HG03159 (cell line): ENCODE measurements around the gene RAPGEF5.

Experiments
- ATAC-seq: cut with Tn5 transposase; IDR thresholded peaks from one replicate; pipeline ENCODE4 v1.9.1; 2021; ENCODE audit warnings: mild to moderate bottlenecking, moderate library complexity; ENCODE audit not compliant: unreplicated experiment

Gene RAPGEF5

GRCh38 chr7:22317632-22318031 lies 39.3 kb downstream of the RAPGEF5 start:
- ATAC-seq: no peak

DNA sequence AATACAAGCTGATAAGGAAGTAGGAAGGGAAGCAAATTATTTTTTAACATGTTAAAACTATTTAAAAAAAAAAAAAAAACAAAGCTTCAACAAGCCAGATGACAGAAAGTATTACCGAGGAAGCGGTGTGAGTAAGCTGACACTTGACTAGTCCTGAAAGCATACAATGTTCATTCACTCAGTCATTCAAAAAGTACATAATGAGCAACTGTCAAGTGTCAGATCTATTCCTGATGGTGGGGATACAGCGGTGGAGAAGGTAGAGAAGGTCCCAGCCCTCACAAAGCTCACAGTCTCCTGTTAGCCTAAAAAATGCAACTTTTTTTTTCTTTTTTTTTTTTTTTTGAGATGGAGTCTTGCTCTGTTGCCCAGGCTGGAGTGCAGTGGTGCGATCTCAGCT lies 40.0 kb downstream of the RAPGEF5 start:
- ATAC-seq: no peak

GRCh38 chr7:22307816-22308215 lies 49.1 kb downstream of the RAPGEF5 start:
- no peak for ATAC-seq

- ATAC-seq: no peak
Measured at GRCh38 chr7:22305706-22306105, 51.2 kb downstream of the RAPGEF5 start.

- ATAC-seq: no peak
Measured at GRCh38 chr7:22302951-22303423, 54.0 kb downstream of the RAPGEF5 start.

- ATAC-seq: no peak
Measured at GRCh38 chr7:22302193-22302592, 54.8 kb downstream of the RAPGEF5 start.

DNA sequence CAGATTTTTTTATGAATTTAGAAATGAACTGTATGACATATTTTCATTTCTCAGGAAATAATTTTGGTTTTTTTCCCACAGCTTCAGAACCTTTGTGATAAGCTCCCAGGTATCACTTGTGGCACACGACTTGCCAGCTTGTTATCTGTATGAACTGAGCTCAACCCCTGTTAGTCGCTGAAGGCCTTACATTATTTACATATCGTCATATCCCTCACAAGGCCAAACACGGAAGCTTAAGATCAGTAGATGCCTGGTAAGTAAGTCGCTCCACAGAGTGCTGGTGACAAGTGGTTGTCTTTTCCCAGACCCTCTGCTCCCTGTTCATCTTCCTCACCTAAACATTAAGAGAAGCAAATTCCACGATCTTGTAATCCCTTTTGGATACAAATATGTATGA lies 55.2 kb downstream of the RAPGEF5 start:
- no peak for ATAC-seq

GRCh38 chr7:22300839-22301238 lies 56.1 kb downstream of the RAPGEF5 start:
- ATAC-seq: no peak

DNA sequence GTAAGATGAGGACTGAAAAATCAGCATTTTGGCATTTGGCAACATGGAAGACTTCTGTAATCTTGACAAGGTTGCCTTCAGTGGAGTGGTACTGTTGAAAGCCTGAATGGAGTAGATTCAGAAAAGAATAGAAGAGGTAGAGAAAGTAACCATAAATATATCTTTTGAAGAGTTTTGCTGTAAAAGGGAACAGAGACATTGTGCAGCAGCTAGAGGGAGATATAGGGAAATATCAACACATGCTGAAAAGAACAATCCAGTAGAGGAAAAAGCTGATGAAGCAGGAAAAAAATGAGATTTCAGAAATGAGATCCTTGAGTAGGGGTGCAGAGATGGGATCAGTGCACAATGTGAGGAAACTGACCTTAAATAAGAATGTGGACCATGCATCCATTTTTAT lies 60.0 kb downstream of the RAPGEF5 start:
- no peak for ATAC-seq

- no peak for ATAC-seq
Measured at GRCh38 chr7:22296265-22296566, 60.7 kb downstream of the RAPGEF5 start.

DNA sequence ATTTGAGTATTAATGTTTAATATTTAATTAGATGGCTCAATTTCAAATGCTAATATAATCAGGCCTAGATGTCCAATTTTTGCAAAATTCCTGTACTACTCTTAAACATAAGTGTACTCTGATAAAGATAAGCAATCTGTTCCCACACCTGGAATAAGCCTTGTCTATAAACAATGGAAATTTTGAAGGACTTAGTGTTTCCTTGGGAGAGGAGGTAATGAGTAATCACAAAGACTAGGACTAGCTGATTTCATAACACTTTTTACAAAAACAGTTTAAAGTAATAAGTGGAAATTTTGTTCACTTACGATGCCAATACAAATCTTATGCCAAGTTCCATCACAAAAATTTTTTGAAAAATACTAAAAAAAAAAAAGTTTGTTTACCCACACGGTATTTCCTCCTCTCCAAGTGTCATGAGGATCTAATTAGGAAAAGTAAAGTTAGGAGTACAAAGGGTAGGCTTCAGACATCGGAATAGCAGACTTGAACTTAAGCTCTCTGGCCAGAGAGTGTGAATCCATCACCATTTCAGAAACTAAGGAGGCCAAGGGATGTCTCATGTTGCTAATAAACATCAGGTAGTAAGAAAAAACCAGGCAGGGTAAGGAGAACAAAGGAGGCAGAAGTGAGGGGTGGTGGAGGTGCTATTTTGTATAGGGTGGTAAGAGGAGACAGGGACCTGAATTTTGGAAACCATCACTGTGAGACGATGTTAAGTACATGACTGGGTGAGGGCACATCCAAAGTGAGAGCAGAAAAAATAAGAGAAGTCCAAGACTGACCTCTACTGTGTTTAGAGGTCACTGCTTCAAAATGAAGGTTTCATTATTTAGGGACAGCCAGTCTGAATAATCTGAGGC lies 61.3 kb downstream of the RAPGEF5 start:
- ATAC-seq: no peak

DNA sequence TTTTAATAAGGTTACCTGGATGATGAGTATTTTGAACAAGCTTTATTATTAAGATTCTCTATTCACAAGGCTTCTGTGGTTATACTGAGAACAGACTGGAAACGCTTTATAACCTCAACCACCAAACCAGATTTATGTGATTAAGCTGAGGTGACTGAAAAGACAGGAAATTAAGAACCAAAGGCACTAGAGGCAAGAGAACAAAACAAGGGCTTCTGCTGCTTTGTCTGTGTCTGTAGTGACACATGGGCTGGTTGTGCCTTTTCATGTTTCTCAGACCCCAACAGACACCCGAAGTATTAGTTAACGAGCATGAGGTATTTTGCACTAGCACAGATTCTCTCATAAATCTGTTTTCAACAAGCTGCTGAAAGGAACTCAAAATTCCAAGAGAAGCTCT lies 64.4 kb downstream of the RAPGEF5 start:
- no peak for ATAC-seq

DNA sequence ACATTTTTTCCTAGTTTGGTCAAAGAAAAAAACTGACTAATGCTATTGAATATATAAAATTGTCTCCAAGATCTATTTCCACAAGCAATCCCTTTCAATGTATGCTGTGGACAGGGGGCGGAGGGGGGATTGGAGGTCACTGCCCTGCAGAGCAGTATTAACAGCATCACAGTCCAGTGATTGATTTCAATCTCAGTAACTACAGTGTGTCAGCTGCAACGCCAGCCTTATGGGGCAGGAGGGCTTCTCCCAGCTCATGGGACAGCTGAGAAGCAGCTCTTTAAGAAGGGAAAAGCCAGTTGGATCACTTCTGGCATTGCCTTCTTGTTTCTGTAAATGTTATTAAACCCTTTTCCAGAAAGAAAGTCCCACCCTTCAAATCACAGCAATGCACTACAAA lies 65.0 kb downstream of the RAPGEF5 start:
- ATAC-seq: no peak

GRCh38 chr7:22288202-22288601 lies 68.8 kb downstream of the RAPGEF5 start:
- no peak for ATAC-seq

GRCh38 chr7:22287412-22287811 lies 69.5 kb downstream of the RAPGEF5 start:
- no peak for ATAC-seq

DNA sequence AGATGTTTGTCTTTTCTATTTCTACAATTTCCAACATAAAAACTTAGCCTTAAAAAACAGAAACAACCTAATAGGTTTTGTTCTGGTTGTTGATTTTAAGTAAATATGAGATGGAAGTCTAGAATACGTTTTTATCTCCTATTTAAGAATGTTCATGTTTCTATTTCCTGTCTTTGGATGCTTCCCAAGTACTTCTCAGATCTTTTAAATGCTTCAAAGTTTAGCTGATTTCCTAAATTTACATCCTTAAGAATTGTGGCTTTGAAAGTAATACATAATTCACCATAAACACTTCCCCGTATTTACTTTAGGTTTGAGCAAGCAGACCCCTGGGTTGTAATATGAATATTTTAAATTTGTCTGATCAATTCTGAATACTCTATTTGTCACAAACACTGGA lies 70.5 kb downstream of the RAPGEF5 start:
- ATAC-seq: no peak

GRCh38 chr7:22281481-22281880 lies 75.5 kb downstream of the RAPGEF5 start:
- ATAC-seq: no peak

- no peak for ATAC-seq
Measured at GRCh38 chr7:22280031-22280430, 76.9 kb downstream of the RAPGEF5 start.

GRCh38 chr7:22278660-22279059 lies 78.3 kb downstream of the RAPGEF5 start:
- ATAC-seq: no peak

DNA sequence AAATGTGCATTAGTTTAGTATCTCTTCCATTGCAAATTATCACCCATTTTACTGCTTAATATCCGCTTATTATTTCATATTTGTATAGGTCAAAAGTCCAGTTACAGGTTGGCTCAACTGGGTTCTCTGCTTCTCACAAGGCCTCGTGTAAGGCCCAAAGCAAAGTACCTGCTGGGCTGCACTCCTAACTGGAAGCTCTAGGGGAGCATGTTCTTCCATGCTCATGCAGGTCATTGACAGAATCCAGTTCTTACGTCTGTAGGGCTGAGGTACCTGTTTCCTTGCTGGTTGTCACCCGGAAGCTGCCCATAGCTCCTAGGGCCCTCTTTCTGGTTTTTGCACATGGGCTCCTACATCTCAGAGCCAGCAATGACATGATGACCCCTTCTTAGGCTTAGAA lies 79.6 kb downstream of the RAPGEF5 start:
- no peak for ATAC-seq

- ATAC-seq: no peak
Measured at GRCh38 chr7:22275661-22276060, 81.3 kb downstream of the RAPGEF5 start.

DNA sequence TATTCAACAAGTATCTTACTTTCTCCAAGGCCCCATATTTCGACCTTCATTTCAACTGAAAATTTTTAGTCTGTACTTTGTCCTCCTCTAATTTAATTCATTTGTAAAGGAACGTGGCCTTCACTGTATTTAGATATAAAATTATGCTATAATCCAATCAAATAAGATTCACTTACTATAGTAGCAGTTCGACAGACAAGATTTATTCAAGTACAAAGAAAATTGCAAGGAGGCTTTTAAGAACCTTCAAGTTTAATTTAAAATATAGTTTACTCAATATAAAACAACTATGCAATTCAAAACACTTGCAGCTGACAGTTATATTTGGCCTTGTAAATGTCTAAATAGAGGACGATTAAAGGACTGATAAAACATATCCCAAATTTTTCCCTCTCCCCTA lies 85.6 kb downstream of the RAPGEF5 start:
- ATAC-seq: no peak

DNA sequence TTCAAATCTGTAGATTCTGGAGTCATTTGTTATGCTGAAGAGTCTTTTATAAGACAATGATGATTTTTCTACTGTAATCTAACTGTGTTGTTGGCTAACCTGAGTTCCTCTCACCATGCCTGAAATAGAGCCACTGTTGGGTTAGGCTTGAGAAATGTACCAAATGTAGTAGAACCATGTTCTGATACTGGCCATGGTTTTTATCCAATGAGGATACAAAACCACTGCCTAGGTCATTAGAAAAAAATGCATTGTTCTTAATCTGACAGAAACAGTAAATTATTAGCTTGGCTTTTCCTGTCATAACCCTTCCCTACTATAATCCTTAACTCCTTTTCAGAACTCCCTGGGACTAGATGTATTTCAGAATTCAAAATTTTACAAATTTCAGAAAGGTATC lies 86.6 kb downstream of the RAPGEF5 start:
- no peak for ATAC-seq
